IMR-90 (cell line): ENCODE data around the gene NKIRAS1.

Experiments used
- BHLHE40 ChIP-seq: fragments of 150-350 bp; IDR thresholded peaks from 2 replicates; pipeline ENCODE4 v1.6.1; 2016; ENCODE audit warnings: mild to moderate bottlenecking, low read depth, low read length
- CEBPB ChIP-seq: IDR thresholded peaks from 2 replicates; pipeline ENCODE4 v1.6.1; 2012; ENCODE audit warnings: low read depth, low read length, improper control_type of control experiment
- CTCF ChIP-seq: conservative IDR thresholded peaks from 2 replicates; pipeline ENCODE4 v1.5.1; 2012; ENCODE audit warnings: mild to moderate bottlenecking, low read depth, low read length, improper control_type of control experiment
- FOS ChIP-seq: fragments of 150-350 bp; IDR thresholded peaks from 2 replicates; pipeline ENCODE4 v1.6.1; 2016; ENCODE audit warnings: low read depth, low read length
- MAFK ChIP-seq: IDR thresholded peaks from 2 replicates; pipeline ENCODE4 v1.6.1; 2012; ENCODE audit warnings: low read depth, low read length, improper control_type of control experiment
- MAZ ChIP-seq: IDR thresholded peaks from 2 replicates; pipeline ENCODE4 v1.6.1; 2012; ENCODE audit warnings: low read depth, mild to moderate bottlenecking, low read length, improper control_type of control experiment, moderate library complexity, borderline replicate concordance
- MXI1 ChIP-seq: IDR thresholded peaks from 2 replicates; pipeline ENCODE4 v1.6.1; 2012; ENCODE audit warnings: low read depth, mild to moderate bottlenecking, low read length, moderate library complexity, borderline replicate concordance
- POLR2A ChIP-seq: IDR thresholded peaks from 2 replicates; pipeline ENCODE4 v1.6.1; 2012; ENCODE audit warnings: mild to moderate bottlenecking, low read depth, low read length
- RAD21 ChIP-seq: IDR thresholded peaks from 2 replicates; pipeline ENCODE4 v1.6.1; 2012; ENCODE audit warnings: low read length, improper control_type of control experiment
- RCOR1 ChIP-seq: IDR thresholded peaks from 2 replicates; pipeline ENCODE4 v1.6.1; 2012; ENCODE audit warnings: mild to moderate bottlenecking, low read length, improper control_type of control experiment; ENCODE audit not compliant: insufficient replicate concordance
- RFX5 ChIP-seq: IDR thresholded peaks from 2 replicates; pipeline ENCODE4 v1.8.0; 2012; ENCODE audit warnings: low read depth, mild to moderate bottlenecking, low read length, moderate library complexity
- SMC3 ChIP-seq: fragments of 150-350 bp; IDR thresholded peaks from 2 replicates; pipeline ENCODE4 v1.6.1; 2016; ENCODE audit warnings: low read depth, mild to moderate bottlenecking, antibody characterized with exemption, low read length, moderate library complexity
- TF ChIP-seq, protein P1 (sequence below): fragments of 150-350 bp; IDR thresholded peaks from 2 replicates; pipeline ENCODE4 v1.6.1; 2017; ENCODE audit warnings: mild to moderate bottlenecking, antibody characterized with exemption, low read length, low read depth

GRCh38 chr3:23964537-23965235, 47.9 kb upstream of the NKIRAS1 start:
- TF ChIP-seq CTCF = no peak
- TF ChIP-seq RAD21 = no peak
- no peak for TF ChIP-seq BHLHE40
- TF ChIP-seq POLR2A = no peak
- no peak for TF ChIP-seq MAZ
- TF ChIP-seq RCOR1 = no peak
- no peak for TF ChIP-seq CEBPB
- TF ChIP-seq MXI1 = no peak
- TF ChIP-seq FOS = no peak
- no peak for TF ChIP-seq MAFK
- TF ChIP-seq SMC3 = no peak
- no peak for TF ChIP-seq RFX5
- TF ChIP-seq, protein P1, sequence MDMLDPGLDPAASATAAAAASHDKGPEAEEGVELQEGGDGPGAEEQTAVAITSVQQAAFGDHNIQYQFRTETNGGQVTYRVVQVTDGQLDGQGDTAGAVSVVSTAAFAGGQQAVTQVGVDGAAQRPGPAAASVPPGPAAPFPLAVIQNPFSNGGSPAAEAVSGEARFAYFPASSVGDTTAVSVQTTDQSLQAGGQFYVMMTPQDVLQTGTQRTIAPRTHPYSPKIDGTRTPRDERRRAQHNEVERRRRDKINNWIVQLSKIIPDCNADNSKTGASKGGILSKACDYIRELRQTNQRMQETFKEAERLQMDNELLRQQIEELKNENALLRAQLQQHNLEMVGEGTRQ = no peak
